Ovary (tissue), 9 donors: ENCODE results near the gene INPP4A. TPM values are rescaled to one million over a fixed set of nuclear protein-coding genes. Genes with fewer than 3 reads are reported as not detected.

Experiments used
- DNase-seq, 5 donors: peaks; one replicate each; pipeline ENCODE4 v3.0.0-alpha.2; 2019 to 2020
- H3K27ac ChIP-seq, 2 donors: fragments of 200-600 bp; one replicate each; pipeline versions ENCODE4 v1.5.1 to v1.8.0; 2019 to 2022
- H3K27me3 ChIP-seq: fragments of 200-600 bp; one replicate; pipeline ENCODE4 v1.8.0; 2022
- H3K36me3 ChIP-seq: fragments of 200-600 bp; sonication (generic); one replicate; pipeline ENCODE4 v1.5.1; 2019
- H3K4me1 ChIP-seq: one replicate; pipeline ENCODE4 v1.8.1; 2013; ENCODE audit warnings: mild to moderate bottlenecking, moderate library complexity; ENCODE audit not compliant: insufficient read depth
- H3K4me3 ChIP-seq: fragments of 200-600 bp; sonication (generic); one replicate; pipeline ENCODE4 v1.5.1; 2017
- H3K9me3 ChIP-seq, 2 donors: fragments of 200-600 bp in 1 of 2; sonication (generic) in 1 of 2; one replicate each; pipeline versions ENCODE4 v1.5.1 to v1.8.1; 2013 to 2019; ENCODE audit warnings: mild to moderate bottlenecking in 1 of 2, moderate library complexity in 1 of 2
- CTCF ChIP-seq, 3 donors: fragments of 450-650 bp in 2 of 3; fragments of 200-600 bp in 1 of 3; IDR thresholded peaks; one replicate each; pipeline versions ENCODE4 v1.5.1 to v1.8.0; 2016 to 2022; ENCODE audit warnings: antibody characterized with exemption in 3 of 3, mild to moderate bottlenecking in 1 of 3
- EP300 ChIP-seq: sonication (generic); formaldehyde crosslinking; IDR thresholded peaks from one replicate; pipeline ENCODE4 v1.6.1; 2017; ENCODE audit warnings: antibody characterized with exemption
- POLR2A ChIP-seq: fragments of 450-650 bp; IDR thresholded peaks from one replicate; pipeline ENCODE4 v1.6.1; 2017; ENCODE audit warnings: antibody characterized with exemption, mild to moderate bottlenecking, moderate library complexity
- WGBS, 3 donors: extraction: QIAGEN DNeasy Blood & Tissue Kit in 1 of 3; methylation state at CpG; one replicate each; pipeline versions ENCODE4 v1.1.5 to v1.1.7; 2013 to 2017; 5-methylcytosine and 5-hydroxymethylcytosine counted together
- intact Hi-C, 4 donors: fragments of 100-400 bp; cut with DNase I; formaldehyde crosslinking; loops; one replicate each; pipeline versions ENCODE4 v1.11.0 to v1.15.1; 2022 to 2023
- polyA plus RNA-seq, 2 donors: library from polyadenylated mRNA; stranded (reverse); fragments of 200-250 nt in 1 of 2; fragments of 350-450 nt in 1 of 2; fragmentation: Illumina TruSeq in 1 of 2; extraction: RNeasy Lipid Tissue Mini Kit (QIAGEN cat#74804) in 1 of 2; gene quantifications; one replicate each; pipeline ENCODE4 v1.2.3, GENCODE V29; 2013 to 2014
- total RNA-seq, 7 donors: library from RNA; depleted of rRNA in 2 of 7; stranded (reverse); fragments of >200 nt in 2 of 7; fragmentation: NEBNext Ultra II Directional in 3 of 7; extraction: Animal tissue kit (Norgen Biotek cat#: 25700) in 3 of 7; gene quantifications; one replicate each; pipeline versions ENCODE4 v1.1.0 to v1.2.4, GENCODE V29; 2016 to 2023
- donor health status: DM: no; HTN: no; CAD: no; lungs with moderate emphysema.
- donor health status: DM: no; HTN: no; CAD: no.
- donor health status: Bipolar disorder and iron deficiency.
- donor health status: DM: yes; HTN: yes; CAD: no.
- donor health status: DM: no; HTN: no; CAD: no.
- donor health status: DM: yes; HTN: yes; CAD: no.

INPP4A gene
- total and polyA plus RNA-seq, 9 donors: 7.5 to 25.8 (median 16.2) TPM

GRCh38 chr2:98643496-98644100 lies 198.9 kb downstream of the INPP4A start:
- H3K9me3 ChIP-seq: no peaks in the 10 kb centered on the region
- H3K27ac ChIP-seq: no peak overlapping the region
- intact Hi-C loops: no loop called here
- no peaks in the 10 kb centered on the region for H3K36me3 ChIP-seq
- H3K27me3 ChIP-seq: no peaks in the 10 kb centered on the region
- WGBS, 3 donors: 86 to 88% (median 87%) methylated on average over 5 of the region's 5 CpGs
- no peak for TF ChIP-seq CTCF (IDR thresholded peaks at IDR 0.05)
- TF ChIP-seq POLR2A: no peak
- no peak for TF ChIP-seq EP300
- H3K4me1 ChIP-seq: no peaks in the 10 kb centered on the region
- DNase-seq: no peak
- no peak overlapping the region for H3K4me3 ChIP-seq

Other genes with a start within 250 kb of the INPP4A start
- gene CNGA3, start 98.4 kb upstream of the INPP4A start, total RNA-seq: under 1 TPM in 2 of 7 donors, not detected in 5; 0.05 to 0.34 TPM
- gene CNGA3, start 98.4 kb upstream of the INPP4A start, polyA plus RNA-seq: under 1 TPM in 1 of 2 donors, not detected in 1; 0.10 TPM
- gene COA5, start 163.7 kb downstream of the INPP4A start, total RNA-seq: 10 to 100 TPM; 27.2 to 35.4 (median 31.2) TPM
- 10 to 100 TPM; 33.6 to 42.5 TPM for gene COA5, start 163.7 kb downstream of the INPP4A start, polyA plus RNA-seq
- gene UNC50, start 163.7 kb downstream of the INPP4A start, total RNA-seq: 10 to 100 TPM; 32.2 to 50.0 (median 42.4) TPM
- 10 to 100 TPM; 41.8 to 58.8 TPM for gene UNC50, start 163.7 kb downstream of the INPP4A start, polyA plus RNA-seq